GM12801 (cell line): Measurements from ENCODE around the gene PDHX.

Experiments
- CTCF ChIP-seq: IDR thresholded peaks from one replicate; pipeline ENCODE4 v1.5.1; 2011; ENCODE audit warnings: control low read depth; ENCODE audit not compliant: insufficient read length; ENCODE audit errors: extremely low read depth

PDHX gene

GRCh38 chr11:34887260-34887659 is 29.2 kb upstream of the PDHX start:
- TF ChIP-seq CTCF: no peak

- no peak for TF ChIP-seq CTCF
These were observed 26.3 kb upstream of the PDHX start for GRCh38 chr11:34890089-34890488.

- TF ChIP-seq CTCF: no peak
These were observed 25.6 kb upstream of the PDHX start for GRCh38 chr11:34890812-34891211.

GRCh38 chr11:34891611-34892010 is 24.8 kb upstream of the PDHX start:
- TF ChIP-seq CTCF: no peak

GRCh38 chr11:34893416-34893815 is 23.0 kb upstream of the PDHX start:
- TF ChIP-seq CTCF: no peak

GRCh38 chr11:34897171-34897870 is 19.1 kb upstream of the PDHX start:
- TF ChIP-seq CTCF: no peak

- no peak for TF ChIP-seq CTCF
These were observed 17.9 kb upstream of the PDHX start for GRCh38 chr11:34898474-34898873.

GRCh38 chr11:34899633-34900016 is 16.8 kb upstream of the PDHX start:
- TF ChIP-seq CTCF: no peak
